ENCODE results near the gene SLC11A2.
"Not testable (repeated sequence)": the region's sequence is repeated elsewhere in the genome, so short reads cannot be mapped to it uniquely, and the experiment has no call there.

SLC11A2 gene

DNA sequence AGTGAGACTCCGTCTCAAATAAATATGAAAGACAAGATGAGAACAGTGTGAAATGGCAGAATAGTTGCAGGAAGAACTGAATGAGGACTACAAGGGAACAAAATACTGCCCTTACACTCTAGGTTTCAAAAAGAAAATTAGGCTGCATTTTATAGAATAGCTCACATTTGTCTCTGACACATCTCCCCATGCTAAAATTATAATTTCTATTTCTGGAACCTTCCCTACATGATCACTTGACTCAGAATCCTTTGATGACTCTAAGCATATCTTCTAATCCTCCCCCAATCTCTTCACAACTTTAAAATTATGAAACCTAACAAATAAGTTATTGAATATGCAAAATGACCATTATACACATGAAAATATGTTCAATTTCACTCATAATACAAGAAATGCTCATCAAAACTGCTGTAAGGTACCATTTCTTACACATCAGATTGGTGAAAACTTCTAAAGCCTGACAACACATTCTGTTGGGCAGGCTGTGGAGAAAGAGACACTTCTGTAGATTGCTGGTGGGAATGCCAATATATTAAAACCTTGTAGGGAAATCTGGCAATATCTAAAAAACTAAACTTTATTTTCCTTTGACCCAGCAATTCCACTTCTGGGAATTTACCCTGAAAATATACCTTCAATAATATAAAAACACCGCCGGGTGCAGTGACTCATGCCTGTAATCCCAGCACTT lies 78.1 kb downstream of the SLC11A2 start:
- no peak for DNase-seq (ENCODE audit: low spot score)

DNA sequence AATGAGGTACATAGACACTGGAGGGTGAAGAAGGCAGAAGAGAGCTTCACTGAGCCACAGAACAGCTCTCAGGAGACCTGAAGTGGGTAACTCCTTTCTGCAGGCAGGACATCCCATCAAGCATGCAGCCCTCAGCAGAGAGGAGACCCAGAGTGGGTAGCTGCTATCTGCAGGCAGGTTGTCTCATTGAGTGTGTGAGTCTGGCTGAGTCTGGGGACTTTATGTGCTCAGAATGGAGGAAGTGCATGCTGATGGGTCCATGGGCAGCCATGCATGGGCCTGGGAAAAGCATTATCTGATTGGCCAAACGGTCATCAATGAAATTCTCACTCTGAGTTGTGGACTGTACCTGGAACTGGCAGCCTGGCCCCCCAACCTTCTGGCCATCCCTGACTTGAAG lies 88.5 kb downstream of the SLC11A2 start:
- no peak for DNase-seq (ENCODE audit: low spot score)

DNA sequence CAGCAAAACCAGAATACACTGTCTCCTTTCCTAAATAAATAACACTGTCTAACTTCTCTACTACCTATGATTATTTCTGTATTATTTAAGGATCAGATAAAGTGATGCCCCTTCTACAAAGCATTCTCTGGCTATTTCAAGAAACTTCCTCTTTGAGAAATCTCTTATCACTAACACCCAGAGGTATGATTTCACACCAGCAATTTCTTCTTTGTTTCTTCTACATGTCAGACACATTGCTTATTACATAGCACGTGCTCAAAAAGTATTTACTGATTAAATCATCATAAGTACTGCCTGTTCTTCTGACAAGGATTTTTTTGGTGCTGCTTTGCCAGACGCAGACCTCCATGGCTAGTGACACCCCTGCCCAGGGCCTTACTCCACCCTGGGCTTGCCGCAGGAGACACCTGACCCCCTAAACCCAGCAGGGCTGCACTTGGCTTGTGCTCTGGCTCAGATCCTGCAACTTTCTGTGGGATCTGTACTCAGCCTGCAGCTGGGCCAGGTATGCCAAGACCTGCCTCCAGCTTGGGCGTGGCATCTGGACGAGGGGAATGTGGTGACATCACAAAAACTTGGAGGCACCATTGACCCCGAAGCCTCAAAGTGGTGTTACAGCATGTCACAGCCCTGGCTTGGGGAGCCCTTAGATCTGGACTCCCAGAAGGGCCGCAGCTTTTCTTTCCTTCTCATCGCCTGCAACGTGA lies 89.2 kb downstream of the SLC11A2 start:
- no peak for DNase-seq (ENCODE audit: low spot score)

DNA sequence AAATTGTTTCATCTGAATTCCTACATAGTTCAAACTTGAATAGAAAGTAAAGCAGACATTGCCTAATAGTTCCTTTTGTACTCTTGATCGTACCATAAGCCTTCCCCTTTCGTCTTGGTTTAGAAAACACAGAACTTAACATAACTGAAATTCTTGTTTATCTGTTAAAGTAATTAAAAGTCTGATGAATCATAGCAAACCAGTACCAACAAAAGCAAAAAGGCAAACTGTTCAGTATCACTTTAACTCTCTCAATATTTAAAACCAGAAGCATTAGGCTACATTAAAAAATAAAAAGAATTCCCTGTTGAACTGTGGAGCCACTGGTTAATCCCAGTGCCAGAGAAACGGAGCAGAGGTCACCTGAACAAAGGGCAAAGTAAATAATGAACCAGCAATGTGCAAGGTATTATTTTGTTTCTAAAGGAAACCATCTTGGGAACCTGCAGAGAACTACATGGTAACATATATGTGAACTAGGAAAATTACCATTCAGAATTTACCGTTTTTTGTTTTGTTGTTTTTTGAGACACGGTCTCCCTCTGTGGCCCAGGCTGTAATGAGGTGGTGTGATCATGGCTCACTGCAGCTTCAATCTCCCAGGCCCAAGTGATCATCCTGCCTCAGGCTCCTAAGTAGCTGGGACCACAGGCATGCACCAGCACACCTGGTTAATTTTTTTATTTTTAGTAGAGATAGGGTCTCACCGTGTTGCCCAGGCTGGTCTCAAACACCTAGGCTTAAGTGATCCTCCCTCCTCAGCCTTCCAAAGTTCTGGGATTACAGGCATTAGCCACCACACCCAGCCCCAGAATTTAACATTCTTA lies 91.0 kb downstream of the SLC11A2 start:
- peak; percentile 49 for DNase-seq (ENCODE audit: low spot score)

DNA sequence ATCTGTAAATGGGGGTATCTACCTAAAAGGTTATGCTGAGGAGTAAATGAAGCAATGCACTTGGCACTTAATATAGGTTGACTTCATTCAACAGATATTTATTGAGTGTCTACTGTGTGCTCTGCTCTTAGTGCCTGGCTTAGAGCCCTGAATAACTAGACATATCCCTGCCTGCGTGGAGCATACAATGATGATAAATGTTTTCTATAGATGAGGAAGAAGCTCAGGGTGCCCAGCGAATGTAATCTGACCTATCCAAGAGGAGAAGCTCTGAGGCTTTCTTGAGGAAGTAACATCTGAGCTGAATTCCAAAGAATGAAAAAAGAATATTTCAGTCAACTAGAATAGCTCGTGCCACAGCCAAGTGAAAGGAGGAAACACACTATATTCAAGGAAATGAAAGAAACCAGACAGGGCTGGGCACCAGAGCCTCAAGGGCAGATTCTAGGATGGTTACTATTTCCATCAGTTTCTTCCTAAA lies 91.8 kb downstream of the SLC11A2 start:
- peak; percentile 22 for DNase-seq (ENCODE audit: low spot score)

DNA sequence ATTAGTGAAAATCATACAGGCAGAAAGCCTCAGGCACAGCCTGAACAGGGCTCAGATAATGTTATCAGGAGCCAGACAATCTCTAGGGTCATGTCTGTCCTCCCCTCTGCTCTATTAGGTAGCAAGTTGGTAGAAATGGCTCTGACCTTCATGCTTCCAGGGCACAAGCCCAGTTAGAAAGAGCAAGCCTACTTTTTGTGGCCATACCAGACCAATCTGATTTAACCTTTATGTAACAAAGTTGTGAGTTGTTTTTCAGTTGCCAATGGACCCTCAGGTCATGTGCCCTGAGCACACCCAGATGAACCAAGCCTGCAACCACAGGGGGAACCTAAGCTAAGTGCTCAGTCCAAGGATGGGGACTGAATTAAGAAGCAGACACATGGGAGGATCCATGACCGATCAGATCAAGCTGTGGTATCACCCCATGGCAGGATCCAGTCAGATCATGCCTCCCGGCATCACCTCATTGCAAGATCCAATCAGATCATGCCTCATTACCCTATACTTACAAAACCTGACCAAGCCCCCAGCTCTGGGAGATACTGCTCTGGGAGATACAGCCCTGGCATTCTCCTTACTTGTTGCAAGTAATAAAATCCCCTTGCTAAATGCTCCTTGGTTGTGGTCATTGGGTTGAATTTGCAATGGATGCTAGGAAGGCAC lies 92.6 kb downstream of the SLC11A2 start:
- no peak for DNase-seq (ENCODE audit: low spot score)

DNA sequence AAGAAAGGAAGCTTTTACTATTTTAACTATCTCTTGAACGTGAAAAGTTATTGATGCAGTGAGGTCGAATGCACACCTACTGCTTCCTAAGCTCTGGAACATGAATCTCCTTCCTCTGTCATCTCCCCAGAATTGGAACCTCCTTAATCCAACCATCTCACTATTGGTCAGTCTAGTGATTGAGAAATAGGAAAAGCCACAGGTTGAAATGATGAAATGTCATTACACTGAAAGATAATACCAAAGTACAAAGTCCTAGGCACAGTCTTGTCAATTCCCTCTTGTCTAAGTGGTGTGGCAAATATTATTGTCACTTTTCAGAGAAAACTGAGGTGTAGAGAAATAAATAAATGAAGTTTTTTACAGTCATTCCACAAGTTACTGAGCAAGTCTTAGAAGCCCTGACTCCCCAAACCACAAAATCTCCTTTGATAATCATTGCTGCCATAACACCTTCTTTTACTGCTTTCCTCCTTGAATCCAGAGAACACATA lies 93.3 kb downstream of the SLC11A2 start:
- no peak for DNase-seq (ENCODE audit: low spot score)

DNA sequence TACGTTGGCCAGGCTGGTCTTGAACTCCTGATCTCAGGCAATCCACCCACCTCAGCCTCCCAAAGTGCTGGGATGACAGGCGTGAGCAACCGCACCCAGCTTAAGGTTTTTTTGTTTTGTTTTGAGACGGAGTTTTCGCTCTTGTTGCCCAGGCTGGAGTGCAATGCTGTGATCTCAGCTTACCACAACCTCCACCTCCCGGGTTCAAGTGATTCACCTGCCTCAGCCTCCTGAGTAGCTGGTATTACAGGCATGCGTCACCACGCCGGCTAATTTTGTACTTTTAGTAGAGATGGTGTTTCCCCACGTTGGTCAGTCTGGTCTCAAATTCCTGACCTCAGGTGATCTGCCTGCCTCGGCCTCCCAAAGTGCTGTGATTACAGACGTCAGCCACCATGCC lies 95.7 kb downstream of the SLC11A2 start:
- not testable (repeated sequence) for DNase-seq (ENCODE audit: low spot score)

DNA sequence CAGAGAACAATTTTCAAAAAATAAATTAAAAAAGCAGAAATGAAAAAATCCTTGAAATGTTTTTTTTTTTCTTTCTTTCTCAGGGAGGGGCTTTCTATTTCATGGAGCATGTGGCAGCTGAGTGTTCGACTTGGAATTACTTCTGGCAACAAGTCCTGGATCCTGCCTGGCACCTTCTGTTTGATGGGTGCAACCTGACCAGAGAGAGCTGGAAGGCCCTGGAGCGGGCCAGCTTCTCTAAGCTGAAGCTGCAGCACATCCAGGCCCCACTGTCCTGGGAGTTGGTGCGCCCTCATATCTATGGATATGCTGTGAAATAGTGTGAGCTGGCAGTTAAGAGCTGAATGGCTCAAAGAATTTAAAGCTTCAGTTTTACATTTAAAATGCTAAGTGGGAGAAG lies 96.4 kb downstream of the SLC11A2 start:
- no peak for DNase-seq (ENCODE audit: low spot score)

All from GM03348 (cell line).